Measurements from ENCODE around the gene CNRIP1.

The CNRIP1 gene

GRCh38 chr2:68250652-68251186 is 69.0 kb downstream of the CNRIP1 start:
- H3K36me3 ChIP-seq (ENCODE audit: control insufficient read depth, insufficient read depth, low read length): peaks cover 6% of the 10 kb centered on the region; the same call in 1 of the 2 replicates
- peak overlapping the region; percentile 87 for H3K9ac ChIP-seq (ENCODE audit: low read depth, low read length)
- no peaks in the 10 kb centered on the region for H3K9me3 ChIP-seq (ENCODE audit: control insufficient read depth, insufficient read depth, low read length)
- H3K27ac ChIP-seq (ENCODE audit: low read depth, low read length): peak overlapping the region; percentile 92
- peaks cover 43% of the 10 kb centered on the region for H3K4me1 ChIP-seq (ENCODE audit: control insufficient read depth, insufficient read depth, low read length)
- H3K4me3 ChIP-seq (ENCODE audit: low read depth, low read length): peak overlapping the region; percentile 99
- no peaks in the 10 kb centered on the region for H3K27me3 ChIP-seq (ENCODE audit: control insufficient read depth, insufficient read depth, low read length)

- H3K9me3 ChIP-seq (ENCODE audit: control insufficient read depth, insufficient read depth, low read length): no peaks in the 10 kb centered on the region
- H3K27me3 ChIP-seq (ENCODE audit: control insufficient read depth, insufficient read depth, low read length): no peaks in the 10 kb centered on the region
- 0 out of 2 replicates have a peak overlapping the region, but pooled peaks have one; percentile 87 for H3K9ac ChIP-seq (ENCODE audit: low read depth, low read length)
- peaks cover 41% of the 10 kb centered on the region for H3K4me1 ChIP-seq (ENCODE audit: control insufficient read depth, insufficient read depth, low read length)
- H3K27ac ChIP-seq (ENCODE audit: low read depth, low read length): no peak overlapping the region
- H3K4me3 ChIP-seq (ENCODE audit: low read depth, low read length): peak overlapping the region; percentile 99
- peaks cover 6% of the 10 kb centered on the region; the same call in 1 of the 2 replicates for H3K36me3 ChIP-seq (ENCODE audit: control insufficient read depth, insufficient read depth, low read length)
Measured at GRCh38 chr2:68250196-68250595, 69.6 kb downstream of the CNRIP1 start.

GRCh38 chr2:68248806-68249205 is 70.9 kb downstream of the CNRIP1 start:
- Histone ChIP-seq H3K36me3 (ENCODE audit: control insufficient read depth, insufficient read depth, low read length) (peaks cover 10% of the 10 kb centered on the region), H3K27me3 (ENCODE audit: control insufficient read depth, insufficient read depth, low read length) (no peaks in the 10 kb centered on the region), H3K9ac (ENCODE audit: low read depth, low read length) (no peak overlapping the region), H3K4me3 (ENCODE audit: low read depth, low read length) (no peak overlapping the region), H3K4me1 (ENCODE audit: control insufficient read depth, insufficient read depth, low read length) (peaks cover 48% of the 10 kb centered on the region), H3K27ac (ENCODE audit: low read depth, low read length) (no peak overlapping the region), H3K9me3 (ENCODE audit: control insufficient read depth, insufficient read depth, low read length) (no peaks in the 10 kb centered on the region)

GRCh38 chr2:68248361-68248760 is 71.4 kb downstream of the CNRIP1 start:
- no peak overlapping the region for H3K27ac ChIP-seq (ENCODE audit: low read depth, low read length)
- no peaks in the 10 kb centered on the region for H3K9me3 ChIP-seq (ENCODE audit: control insufficient read depth, insufficient read depth, low read length)
- H3K4me1 ChIP-seq (ENCODE audit: control insufficient read depth, insufficient read depth, low read length): peaks cover 48% of the 10 kb centered on the region
- H3K9ac ChIP-seq (ENCODE audit: low read depth, low read length): no peak overlapping the region
- no peaks in the 10 kb centered on the region for H3K27me3 ChIP-seq (ENCODE audit: control insufficient read depth, insufficient read depth, low read length)
- H3K36me3 ChIP-seq (ENCODE audit: control insufficient read depth, insufficient read depth, low read length): peaks cover 10% of the 10 kb centered on the region
- no peak overlapping the region for H3K4me3 ChIP-seq (ENCODE audit: low read depth, low read length)

DNA sequence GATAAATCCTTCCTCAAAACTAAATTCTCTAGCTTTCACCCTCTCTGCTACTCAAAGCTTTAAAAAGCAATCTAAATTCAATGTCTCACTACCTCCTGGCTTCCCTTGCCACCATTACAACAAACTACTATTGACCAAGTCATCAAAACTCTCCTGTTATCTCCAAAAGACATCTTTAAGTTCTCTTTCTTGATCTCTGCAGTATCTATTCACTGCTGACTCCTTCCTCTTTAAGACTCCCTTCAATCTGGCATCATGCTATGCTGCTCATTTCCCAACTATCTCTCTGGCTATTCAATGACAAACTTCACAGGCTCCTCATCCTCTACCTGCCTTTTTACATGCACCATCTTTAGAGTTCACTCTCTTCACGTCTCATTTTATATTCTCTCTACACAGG is 73.4 kb downstream of the CNRIP1 start:
- Histone ChIP-seq H3K36me3 (ENCODE audit: control insufficient read depth, insufficient read depth, low read length) (peaks cover 14% of the 10 kb centered on the region), H3K9ac (ENCODE audit: low read depth, low read length) (no peak overlapping the region), H3K27me3 (ENCODE audit: control insufficient read depth, insufficient read depth, low read length) (no peaks in the 10 kb centered on the region), H3K27ac (ENCODE audit: low read depth, low read length) (no peak overlapping the region), H3K9me3 (ENCODE audit: control insufficient read depth, insufficient read depth, low read length) (no peaks in the 10 kb centered on the region), H3K4me3 (ENCODE audit: low read depth, low read length) (no peak overlapping the region), H3K4me1 (ENCODE audit: control insufficient read depth, insufficient read depth, low read length) (peaks cover 50% of the 10 kb centered on the region)

DNA sequence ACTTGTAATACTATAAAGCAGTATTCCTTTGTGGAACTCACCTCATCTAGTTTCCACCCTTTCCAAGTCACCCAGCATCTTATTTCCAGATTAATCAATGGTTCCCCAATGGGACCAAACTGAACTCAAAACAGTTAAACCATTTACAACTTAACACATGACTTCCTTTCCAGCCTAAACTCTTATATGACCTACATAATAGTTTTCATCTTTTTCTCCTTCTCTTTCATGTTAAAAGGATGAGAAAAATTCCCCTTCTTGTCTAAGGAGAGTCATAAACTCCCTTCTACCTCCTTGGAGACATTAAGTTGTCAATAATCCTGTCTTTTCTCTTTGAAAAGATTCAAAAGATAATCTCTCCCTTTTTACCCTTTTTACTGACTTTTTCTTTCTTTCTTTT is 74.1 kb downstream of the CNRIP1 start:
- Histone ChIP-seq H3K36me3 (ENCODE audit: control insufficient read depth, insufficient read depth, low read length) (peaks cover 14% of the 10 kb centered on the region), H3K9me3 (ENCODE audit: control insufficient read depth, insufficient read depth, low read length) (no peaks in the 10 kb centered on the region), H3K4me3 (ENCODE audit: low read depth, low read length) (no peak overlapping the region), H3K4me1 (ENCODE audit: control insufficient read depth, insufficient read depth, low read length) (peaks cover 57% of the 10 kb centered on the region), H3K9ac (ENCODE audit: low read depth, low read length) (no peak overlapping the region), H3K27me3 (ENCODE audit: control insufficient read depth, insufficient read depth, low read length) (no peaks in the 10 kb centered on the region), H3K27ac (ENCODE audit: low read depth, low read length) (no peak overlapping the region)

GRCh38 chr2:68245066-68245465 is 74.7 kb downstream of the CNRIP1 start:
- Histone ChIP-seq H3K9me3 (ENCODE audit: control insufficient read depth, insufficient read depth, low read length) (no peaks in the 10 kb centered on the region), H3K4me1 (ENCODE audit: control insufficient read depth, insufficient read depth, low read length) (peaks cover 57% of the 10 kb centered on the region), H3K27ac (ENCODE audit: low read depth, low read length) (no peak overlapping the region), H3K36me3 (ENCODE audit: control insufficient read depth, insufficient read depth, low read length) (peaks cover 14% of the 10 kb centered on the region), H3K27me3 (ENCODE audit: control insufficient read depth, insufficient read depth, low read length) (no peaks in the 10 kb centered on the region), H3K9ac (ENCODE audit: low read depth, low read length) (no peak overlapping the region), H3K4me3 (ENCODE audit: low read depth, low read length) (no peak overlapping the region)

DNA sequence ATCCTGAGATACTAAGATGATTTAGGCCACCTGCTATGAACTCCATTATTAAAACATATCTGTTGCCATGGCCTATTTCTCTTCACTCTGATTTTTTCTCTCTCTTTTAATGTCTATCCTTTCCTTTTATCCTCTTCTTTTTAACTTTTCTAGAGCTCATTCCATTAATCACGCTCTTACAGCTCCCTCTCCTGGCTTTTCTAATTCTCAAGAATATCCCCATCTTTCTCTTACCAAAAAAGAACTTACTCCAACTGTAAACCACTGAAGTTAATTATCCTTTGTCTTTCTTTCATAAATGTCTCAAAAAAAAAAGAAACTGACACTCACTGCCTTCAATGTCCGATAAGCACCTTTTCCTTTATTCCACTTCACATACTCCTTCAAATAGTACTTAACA is 75.3 kb downstream of the CNRIP1 start:
- Histone ChIP-seq H3K9ac (ENCODE audit: low read depth, low read length) (no peak overlapping the region), H3K27me3 (ENCODE audit: control insufficient read depth, insufficient read depth, low read length) (no peaks in the 10 kb centered on the region), H3K27ac (ENCODE audit: low read depth, low read length) (no peak overlapping the region), H3K36me3 (ENCODE audit: control insufficient read depth, insufficient read depth, low read length) (peaks cover 14% of the 10 kb centered on the region), H3K4me3 (ENCODE audit: low read depth, low read length) (no peak overlapping the region), H3K4me1 (ENCODE audit: control insufficient read depth, insufficient read depth, low read length) (peaks cover 58% of the 10 kb centered on the region), H3K9me3 (ENCODE audit: control insufficient read depth, insufficient read depth, low read length) (no peaks in the 10 kb centered on the region)

All from HUES48 (cell line).